CD4-positive, alpha-beta T cell treated with Interleukin-6 for 4 hours (primary cell): ENCODE measurements around the gene CGB3.

Source experiments
- DNase-seq: peaks from one replicate; pipeline ENCODE4 v3.0.0-alpha.2; 2020; ENCODE audit warnings: mixed read lengths

Gene CGB3

GRCh38 chr19:49014870-49015255, 9.3 kb downstream of the CGB3 start:
- DNase-seq = no peak

GRCh38 chr19:49014123-49014869, 9.8 kb downstream of the CGB3 start:
- no peak for DNase-seq

GRCh38 chr19:49011194-49011593, 12.9 kb downstream of the CGB3 start:
- no peak for DNase-seq

GRCh38 chr19:49010453-49010852, 13.7 kb downstream of the CGB3 start:
- DNase-seq = no peak

- DNase-seq = no peak
Observed at GRCh38 chr19:49009828-49010227, 14.3 kb downstream of the CGB3 start.

GRCh38 chr19:49006905-49007304, 17.2 kb downstream of the CGB3 start:
- DNase-seq = no peak

GRCh38 chr19:49004964-49005614, 19.0 kb downstream of the CGB3 start:
- no peak for DNase-seq

- no peak for DNase-seq
Observed at GRCh38 chr19:49004133-49004532, 20.0 kb downstream of the CGB3 start.

- DNase-seq = peak; percentile 75
Observed at GRCh38 chr19:48999481-49000325, 24.4 kb downstream of the CGB3 start.

GRCh38 chr19:48997972-48998371, 26.2 kb downstream of the CGB3 start:
- peak; percentile 62 for DNase-seq

GRCh38 chr19:48994035-48994386, 30.1 kb downstream of the CGB3 start:
- no peak for DNase-seq

- DNase-seq = peak; percentile 100
Observed at GRCh38 chr19:48993175-48994034, 30.7 kb downstream of the CGB3 start, which contains the start of the genes GYS1 and RUVBL2. GYS1 (minus strand) TSS chr19:48993309; CDS start chr19:48993112, 197 bp downstream. RUVBL2 (plus strand) TSS chr19:48993887; CDS start chr19:48993912, 25 bp downstream.

- DNase-seq = peak; percentile 33
Observed at GRCh38 chr19:48992581-48993174, 31.5 kb downstream of the CGB3 start.

- no peak for DNase-seq
Observed at GRCh38 chr19:48991873-48992580, 32.1 kb downstream of the CGB3 start.

GRCh38 chr19:48991011-48991609, 33.0 kb downstream of the CGB3 start:
- DNase-seq = no peak

- no peak for DNase-seq
Observed at GRCh38 chr19:48990400-48990799, 33.7 kb downstream of the CGB3 start.

GRCh38 chr19:48989701-48990291, 34.3 kb downstream of the CGB3 start:
- DNase-seq = no peak

- DNase-seq = no peak
Observed at GRCh38 chr19:48988860-48989259, 35.3 kb downstream of the CGB3 start.

GRCh38 chr19:48988286-48988685, 35.8 kb downstream of the CGB3 start:
- no peak for DNase-seq

- DNase-seq = no peak
Observed at GRCh38 chr19:48987323-48987722, 36.8 kb downstream of the CGB3 start.

GRCh38 chr19:48986211-48986610, 37.9 kb downstream of the CGB3 start:
- DNase-seq = no peak
